HG02571 (cell line): ENCODE measurements around the gene SND1.

Experiments
- ATAC-seq: cut with Tn5 transposase; IDR thresholded peaks from one replicate; pipeline ENCODE4 v1.9.1; 2021; ENCODE audit warnings: mild to moderate bottlenecking, moderate library complexity; ENCODE audit not compliant: unreplicated experiment

Gene SND1

GRCh38 chr7:127979113-127979727 is 327.2 kb downstream of the SND1 start:
- ATAC-seq = no peak

- no peak for ATAC-seq
Observed at GRCh38 chr7:127979728-127980126, 327.7 kb downstream of the SND1 start.

GRCh38 chr7:127980901-127981300 is 328.9 kb downstream of the SND1 start:
- ATAC-seq = no peak

GRCh38 chr7:127981965-127982364 is 330.0 kb downstream of the SND1 start:
- no peak for ATAC-seq

GRCh38 chr7:127983804-127984332 is 331.9 kb downstream of the SND1 start:
- ATAC-seq = no peak

GRCh38 chr7:127986581-127987521 is 334.9 kb downstream of the SND1 start:
- no peak for ATAC-seq

- no peak for ATAC-seq
Observed at GRCh38 chr7:127988751-127989150, 336.8 kb downstream of the SND1 start.

- ATAC-seq = no peak
Observed at GRCh38 chr7:127993317-127993716, 341.3 kb downstream of the SND1 start.

- no peak for ATAC-seq
Observed at GRCh38 chr7:127993987-127994386, 342.0 kb downstream of the SND1 start.

- no peak for ATAC-seq
Observed at GRCh38 chr7:127995156-127995880, 343.3 kb downstream of the SND1 start.

- ATAC-seq = no peak
Observed at GRCh38 chr7:127995881-127996215, 343.9 kb downstream of the SND1 start.

GRCh38 chr7:127996253-127997071 is 344.5 kb downstream of the SND1 start:
- ATAC-seq = no peak

GRCh38 chr7:127997226-127997922 is 345.4 kb downstream of the SND1 start:
- ATAC-seq = no peak

- ATAC-seq = no peak
Observed at GRCh38 chr7:127998671-127999070, 346.7 kb downstream of the SND1 start.

- no peak for ATAC-seq
Observed at GRCh38 chr7:128000048-128000447, 348.1 kb downstream of the SND1 start.

GRCh38 chr7:128000854-128001265 is 348.9 kb downstream of the SND1 start:
- ATAC-seq = peak; percentile 45

- no peak for ATAC-seq
Observed at GRCh38 chr7:128003167-128003566, 351.2 kb downstream of the SND1 start.

- ATAC-seq = no peak
Observed at GRCh38 chr7:128003787-128004186, 351.8 kb downstream of the SND1 start.

- no peak for ATAC-seq
Observed at GRCh38 chr7:128004623-128005022, 352.6 kb downstream of the SND1 start.

- ATAC-seq = no peak
Observed at GRCh38 chr7:128005117-128005516, 353.1 kb downstream of the SND1 start.
